Measurements from ENCODE around the gene ARHGEF28. TPM values are rescaled to one million over a fixed set of nuclear protein-coding genes. Genes with fewer than 3 reads are reported as not detected.
A peak's percentile ranks its signal among the peaks of the same experiment; 100 is the strongest.

ARHGEF28 gene
- total RNA-seq, 1 donor from 2014 or later = 0.11 TPM

DNA sequence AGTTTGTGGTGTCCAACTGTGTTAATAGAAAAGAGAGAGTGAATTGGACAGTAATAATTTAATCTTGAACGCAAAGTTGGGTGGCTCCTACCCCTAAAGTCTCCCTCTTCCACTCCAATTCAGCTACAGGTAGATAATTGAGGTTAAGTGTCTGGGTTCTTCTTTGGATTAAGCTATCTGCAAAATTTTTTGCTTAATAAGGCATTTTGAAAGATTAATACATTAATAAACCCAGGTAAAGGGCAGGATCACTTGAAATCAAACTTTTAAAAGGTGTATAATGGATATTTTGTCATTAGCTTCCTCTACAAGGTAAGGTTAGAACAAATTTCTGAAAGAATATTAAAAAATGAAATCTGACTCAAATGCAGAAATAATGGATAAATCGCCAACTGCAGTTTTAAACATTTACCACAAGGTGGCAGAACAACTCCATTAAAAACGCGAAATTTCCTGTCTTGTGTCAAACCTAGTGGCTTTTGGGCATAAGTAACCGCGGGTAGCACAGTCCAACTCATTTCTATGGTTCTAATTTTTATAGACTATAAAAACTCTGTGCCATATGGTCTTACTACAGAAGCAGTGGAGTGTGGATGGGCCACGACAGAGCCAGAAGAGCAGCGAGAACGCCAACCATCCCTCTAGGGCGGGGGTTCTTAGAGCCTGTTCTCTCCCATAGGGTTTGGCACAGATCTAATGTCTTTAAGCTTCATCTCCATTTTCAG lies 276.5 kb downstream of the ARHGEF28 start:
- no peaks in the 10 kb centered on the region for H3K36me3 ChIP-seq
- no peak overlapping the region for H3K9ac ChIP-seq
- Mint-ChIP-seq H3K27ac (no peak overlapping the region), H3K9me3 (peaks cover 12% of the 10 kb centered on the region), H3K4me1 (peaks cover 3% of the 10 kb centered on the region), H3K36me3 (peaks cover 2% of the 10 kb centered on the region), H3K27me3 (ENCODE audit: insufficient read depth, low read depth) (peaks cover 5% of the 10 kb centered on the region), H3K4me3 (no peak overlapping the region)
- no peaks in the 10 kb centered on the region for H3K79me2 ChIP-seq (ENCODE audit: low read depth)
- no peaks in the 10 kb centered on the region for H3K4me1 ChIP-seq
- H3K9me3 ChIP-seq (ENCODE audit: low read depth) = no peaks in the 10 kb centered on the region
- TF ChIP-seq EZH2phosphoT487 (IDR thresholded peaks at IDR 0.05) (no peak), EZH2 (IDR thresholded peaks at IDR 0.05) (no peak)
- TF ChIP-seq, protein P1, sequence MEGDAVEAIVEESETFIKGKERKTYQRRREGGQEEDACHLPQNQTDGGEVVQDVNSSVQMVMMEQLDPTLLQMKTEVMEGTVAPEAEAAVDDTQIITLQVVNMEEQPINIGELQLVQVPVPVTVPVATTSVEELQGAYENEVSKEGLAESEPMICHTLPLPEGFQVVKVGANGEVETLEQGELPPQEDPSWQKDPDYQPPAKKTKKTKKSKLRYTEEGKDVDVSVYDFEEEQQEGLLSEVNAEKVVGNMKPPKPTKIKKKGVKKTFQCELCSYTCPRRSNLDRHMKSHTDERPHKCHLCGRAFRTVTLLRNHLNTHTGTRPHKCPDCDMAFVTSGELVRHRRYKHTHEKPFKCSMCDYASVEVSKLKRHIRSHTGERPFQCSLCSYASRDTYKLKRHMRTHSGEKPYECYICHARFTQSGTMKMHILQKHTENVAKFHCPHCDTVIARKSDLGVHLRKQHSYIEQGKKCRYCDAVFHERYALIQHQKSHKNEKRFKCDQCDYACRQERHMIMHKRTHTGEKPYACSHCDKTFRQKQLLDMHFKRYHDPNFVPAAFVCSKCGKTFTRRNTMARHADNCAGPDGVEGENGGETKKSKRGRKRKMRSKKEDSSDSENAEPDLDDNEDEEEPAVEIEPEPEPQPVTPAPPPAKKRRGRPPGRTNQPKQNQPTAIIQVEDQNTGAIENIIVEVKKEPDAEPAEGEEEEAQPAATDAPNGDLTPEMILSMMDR (IDR thresholded peaks at IDR 0.05) = peak; percentile 93
- H3K27me3 ChIP-seq = no peaks in the 10 kb centered on the region
- H3K27ac ChIP-seq = no peak overlapping the region
- peak overlapping the region; percentile 12 for H2AFZ ChIP-seq (replicated peaks)
- H3F3A ChIP-seq (ENCODE audit: low read depth) = no peaks in the 10 kb centered on the region
- DNase-seq (ENCODE audit: low spot score) = peak; percentile 65
- H3K4me2 ChIP-seq = no peak overlapping the region
- no peak overlapping the region for H3K4me3 ChIP-seq
- H4K20me1 ChIP-seq (ENCODE audit: low read depth) = no peaks in the 10 kb centered on the region

GRCh38 chr5:73903169-73903568 lies 277.2 kb downstream of the ARHGEF28 start:
- H3K4me3 ChIP-seq = no peak overlapping the region
- no peaks in the 10 kb centered on the region for H3F3A ChIP-seq (ENCODE audit: low read depth)
- no peaks in the 10 kb centered on the region for H3K36me3 ChIP-seq
- TF ChIP-seq, protein P1 (IDR thresholded peaks at IDR 0.05) = no peak
- TF ChIP-seq EZH2 (IDR thresholded peaks at IDR 0.05) (no peak), EZH2phosphoT487 (IDR thresholded peaks at IDR 0.05) (no peak)
- peaks cover 12% of the 10 kb centered on the region for H3K9me3 Mint-ChIP-seq
- no peak overlapping the region for H3K4me2 ChIP-seq
- H3K27ac ChIP-seq = no peak overlapping the region
- no peak for DNase-seq (ENCODE audit: low spot score)
- no peak overlapping the region for H3K9ac ChIP-seq
- H3K36me3 Mint-ChIP-seq = peaks cover 2% of the 10 kb centered on the region
- H2AFZ ChIP-seq (replicated peaks) = no peak overlapping the region
- no peak overlapping the region for H3K4me3 Mint-ChIP-seq
- H3K27me3 ChIP-seq = no peaks in the 10 kb centered on the region
- no peaks in the 10 kb centered on the region for H3K4me1 ChIP-seq
- no peaks in the 10 kb centered on the region for H3K79me2 ChIP-seq (ENCODE audit: low read depth)
- H3K27ac Mint-ChIP-seq = no peak overlapping the region
- H4K20me1 ChIP-seq (ENCODE audit: low read depth) = no peaks in the 10 kb centered on the region
- peaks cover 5% of the 10 kb centered on the region for H3K27me3 Mint-ChIP-seq (ENCODE audit: insufficient read depth, low read depth)
- no peaks in the 10 kb centered on the region for H3K9me3 ChIP-seq (ENCODE audit: low read depth)
- H3K4me1 Mint-ChIP-seq = peaks cover 3% of the 10 kb centered on the region

GRCh38 chr5:73906277-73906676 lies 280.3 kb downstream of the ARHGEF28 start:
- Histone ChIP-seq H3K9ac (no peak overlapping the region), H3K79me2 (ENCODE audit: low read depth) (no peaks in the 10 kb centered on the region), H3F3A (ENCODE audit: low read depth) (no peaks in the 10 kb centered on the region), H3K27me3 (no peaks in the 10 kb centered on the region), H3K36me3 (no peaks in the 10 kb centered on the region), H3K4me2 (no peak overlapping the region), H3K9me3 (ENCODE audit: low read depth) (no peaks in the 10 kb centered on the region), H3K4me3 (no peak overlapping the region), H2AFZ (replicated peaks) (no peak overlapping the region), H3K4me1 (no peaks in the 10 kb centered on the region), H3K27ac (no peak overlapping the region), H4K20me1 (ENCODE audit: low read depth) (no peaks in the 10 kb centered on the region)
- peaks cover 2% of the 10 kb centered on the region for H3K36me3 Mint-ChIP-seq
- H3K27me3 Mint-ChIP-seq (ENCODE audit: insufficient read depth, low read depth) = peaks cover 5% of the 10 kb centered on the region
- TF ChIP-seq EZH2phosphoT487 (IDR thresholded peaks at IDR 0.05) = no peak
- peaks cover 3% of the 10 kb centered on the region for H3K4me1 Mint-ChIP-seq
- no peak overlapping the region for H3K27ac Mint-ChIP-seq
- DNase-seq (ENCODE audit: low spot score) = no peak
- no peak overlapping the region for H3K4me3 Mint-ChIP-seq
- H3K9me3 Mint-ChIP-seq = peaks cover 12% of the 10 kb centered on the region

GRCh38 chr5:73907164-73907563 lies 281.2 kb downstream of the ARHGEF28 start:
- no peak for TF ChIP-seq EZH2phosphoT487 (IDR thresholded peaks at IDR 0.05)
- TF ChIP-seq, protein P1 (IDR thresholded peaks at IDR 0.05) = no peak
- TF ChIP-seq EZH2 (IDR thresholded peaks at IDR 0.05) = no peak
- no peak overlapping the region for H3K4me3 ChIP-seq
- no peaks in the 10 kb centered on the region for H3K4me1 ChIP-seq
- H3K27me3 ChIP-seq = no peaks in the 10 kb centered on the region
- no peaks in the 10 kb centered on the region for H3K9me3 ChIP-seq (ENCODE audit: low read depth)
- Mint-ChIP-seq H3K36me3 (peaks cover 2% of the 10 kb centered on the region), H3K27ac (no peak overlapping the region), H3K27me3 (ENCODE audit: insufficient read depth, low read depth) (peaks cover 5% of the 10 kb centered on the region), H3K9me3 (peaks cover 12% of the 10 kb centered on the region), H3K4me1 (peaks cover 5% of the 10 kb centered on the region), H3K4me3 (no peak overlapping the region)
- H4K20me1 ChIP-seq (ENCODE audit: low read depth) = no peaks in the 10 kb centered on the region
- no peak overlapping the region for H2AFZ ChIP-seq (replicated peaks)
- H3K4me2 ChIP-seq = no peak overlapping the region
- H3K79me2 ChIP-seq (ENCODE audit: low read depth) = no peaks in the 10 kb centered on the region
- DNase-seq (ENCODE audit: low spot score) = no peak
- no peak overlapping the region for H3K9ac ChIP-seq
- H3F3A ChIP-seq (ENCODE audit: low read depth) = no peaks in the 10 kb centered on the region
- H3K27ac ChIP-seq = no peak overlapping the region
- H3K36me3 ChIP-seq = no peaks in the 10 kb centered on the region
